Gastroesophageal sphincter (tissue), 4 donors: Measurements from ENCODE around the gene GPSM3. TPM values are rescaled to one million over a fixed set of nuclear protein-coding genes. Genes with fewer than 3 reads are reported as not detected.

Source experiments
- ATAC-seq: fragments of 150-250 bp; one replicate; pipeline ENCODE4 v1.9.1; 2016; ENCODE audit warnings: mild to moderate bottlenecking, moderate library complexity
- H3K27ac ChIP-seq, 4 donors: fragments of 200-600 bp; sonication (generic) in 3 of 4; 1 replicate in 3 of 4; 2 replicates in 1 of 4; pipeline ENCODE4 v1.5.1; 2016 to 2019
- H3K27me3 ChIP-seq: fragments of 200-600 bp; sonication (generic); one replicate; pipeline ENCODE4 v1.5.1; 2019
- H3K36me3 ChIP-seq, 2 donors: fragments of 200-600 bp; sonication (generic); one replicate each; pipeline ENCODE4 v1.5.1; 2019; ENCODE audit warnings: control low read depth in 1 of 2
- H3K4me1 ChIP-seq, 3 donors: fragments of 200-600 bp; sonication (generic); 1 replicate in 2 of 3; 2 replicates in 1 of 3; pipeline ENCODE4 v1.5.1; 2016 to 2019; ENCODE audit warnings: control low read depth in 2 of 3
- H3K4me3 ChIP-seq, 2 donors: fragments of 200-600 bp; sonication (generic); one replicate each; pipeline ENCODE4 v1.5.1; 2019; ENCODE audit warnings: mild to moderate bottlenecking in 1 of 2, moderate library complexity in 1 of 2
- H3K9me3 ChIP-seq, 3 donors: fragments of 200-600 bp; sonication (generic); one replicate each; pipeline ENCODE4 v1.5.1; 2017 to 2019; ENCODE audit warnings: control low read depth in 2 of 3
- CTCF ChIP-seq, 4 experiments: fragments of 200-600 bp in 2 of 4; fragments of 450-650 bp in 2 of 4; sonication (generic) in 1 of 4; IDR thresholded peaks; one replicate each; pipeline ENCODE4 v1.5.1; 2017 to 2019; ENCODE audit warnings: antibody characterized with exemption in 4 of 4, mild to moderate bottlenecking in 2 of 4, moderate library complexity in 2 of 4
- EP300 ChIP-seq: sonication (generic); formaldehyde crosslinking; IDR thresholded peaks from one replicate; pipeline ENCODE4 v1.6.1; 2017; ENCODE audit warnings: antibody characterized with exemption, mild to moderate bottlenecking
- POLR2A ChIP-seq, 2 donors: fragments of 450-650 bp; IDR thresholded peaks; one replicate each; pipeline ENCODE4 v1.6.1; 2017; ENCODE audit warnings: antibody characterized with exemption in 2 of 2, mild to moderate bottlenecking in 2 of 2, moderate library complexity in 1 of 2
- POLR2AphosphoS5 ChIP-seq: sonication (generic); formaldehyde crosslinking; IDR thresholded peaks from one replicate; pipeline ENCODE4 v1.6.1; 2017; ENCODE audit warnings: antibody characterized with exemption
- WGBS, 2 donors: methylation state at CpG; one replicate each; pipeline ENCODE4 v1.1.5; 2018; ENCODE audit warnings: low coverage in 1 of 2; 5-methylcytosine and 5-hydroxymethylcytosine counted together
- total RNA-seq, 4 donors: library from RNA; depleted of rRNA; stranded (reverse); fragments of >200 nt; gene quantifications; one replicate each; pipeline ENCODE4 v1.1.0, GENCODE V29; 2016

The GPSM3 gene
- total RNA-seq, 4 donors from 2014 or later, result 0.93 to 16.3 (median 9.0) TPM

GRCh38 chr6:32154514-32155161 lies 37.8 kb downstream of the GPSM3 start:
- WGBS, 2 donors, result 0 to 1% methylated on average over 9 to 11 of the region's 34 CpGs
- peak overlapping the region; percentile 65 to 68 for H3K4me3 ChIP-seq

GRCh38 chr6:32153564-32154513 lies 38.6 kb downstream of the GPSM3 start, which contains the start of gene PPT2:
PPT2 (plus strand) TSS chr6:32154141; CDS start chr6:32154595, 454 bp downstream.
- Histone ChIP-seq H3K4me1 (peaks cover 4 to 67% (median 24%) of the 10 kb centered on the region in 3 donors), H3K9me3 (no peaks in the 10 kb centered on the region), H3K4me3 (peak within 1 kb of the TSS; percentile 65 to 68), H3K36me3 (peaks cover 0 to 41% of the 10 kb centered on the region in 2 donors), H3K27me3 (no peaks in the 10 kb centered on the region), H3K27ac (peak within 1 kb of the TSS; percentile 77 to 95 (median 94))
- WGBS, 2 donors, result 0 to 1% methylated on average over 12 to 13 of the region's 52 CpGs
- ATAC-seq, result peak; percentile 91
- TF ChIP-seq POLR2AphosphoS5 (peak; percentile 63), POLR2A (IDR thresholded peaks at IDR 0.05) (peak; percentile 12 to 38), EP300 (no peak), CTCF (IDR thresholded peaks at IDR 0.05) (peak in 3 of 4 experiments; percentile 35 to 45 (median 45))

More at GRCh38 chr6:32154514-32155161, 37.8 kb downstream of the GPSM3 start:
- peak; percentile 63 for ATAC-seq
- no peaks in the 10 kb centered on the region for H3K27me3 ChIP-seq
- TF ChIP-seq CTCF (IDR thresholded peaks at IDR 0.05) (peak in 3 of 4 experiments; percentile 65 to 76 (median 73)), POLR2AphosphoS5 (no peak)
- H3K27ac ChIP-seq, result peak overlapping the region; percentile 77 to 95 (median 94)
- peaks cover 0 to 39% of the 10 kb centered on the region in 2 donors for H3K36me3 ChIP-seq
- H3K9me3 ChIP-seq, result no peaks in the 10 kb centered on the region
- H3K4me1 ChIP-seq, result peaks cover 4 to 63% (median 24%) of the 10 kb centered on the region in 3 donors

GRCh38 chr6:32152769-32153563 lies 39.5 kb downstream of the GPSM3 start:
- WGBS, 2 donors, result 12 to 26% methylated on average over 6 to 19 of the region's 35 CpGs
- peak overlapping the region; percentile 77 to 95 (median 94) for H3K27ac ChIP-seq
- H3K9me3 ChIP-seq, result no peaks in the 10 kb centered on the region
- H3K4me1 ChIP-seq, result peaks cover 4 to 67% (median 24%) of the 10 kb centered on the region in 3 donors
- H3K36me3 ChIP-seq, result peaks cover 0 to 41% of the 10 kb centered on the region in 2 donors
- peak overlapping the region; percentile 65 to 68 for H3K4me3 ChIP-seq
- TF ChIP-seq POLR2A (IDR thresholded peaks at IDR 0.05), result no peak
- H3K27me3 ChIP-seq, result no peaks in the 10 kb centered on the region
- ATAC-seq, result peak; percentile 23

- H3K4me1 ChIP-seq, result peaks cover 4 to 67% (median 24%) of the 10 kb centered on the region in 3 donors
- peak within 1 kb of the TSS; percentile 65 to 68 for H3K4me3 ChIP-seq
Measured at GRCh38 chr6:32151863-32152768, 40.3 kb downstream of the GPSM3 start, which contains the start of gene PRRT1. PRRT1 (minus strand) TSS chr6:32151939; CDS start chr6:32151827, 112 bp downstream.

More at GRCh38 chr6:32151863-32152768, 40.3 kb downstream of the GPSM3 start, which contains the start of gene PRRT1:
- no peaks in the 10 kb centered on the region for H3K27me3 ChIP-seq
- TF ChIP-seq CTCF (IDR thresholded peaks at IDR 0.05), result no peak
- TF ChIP-seq POLR2A (IDR thresholded peaks at IDR 0.05), result no peak
- TF ChIP-seq POLR2AphosphoS5, result no peak
- no peak for TF ChIP-seq EP300
- peaks cover 0 to 33% of the 10 kb centered on the region in 2 donors for H3K36me3 ChIP-seq
- peak within 1 kb of the TSS; percentile 77 to 95 (median 94) for H3K27ac ChIP-seq
- no peak for ATAC-seq
- 11 to 13% methylated on average over 7 of the region's 24 CpGs for WGBS, 2 donors
- no peaks in the 10 kb centered on the region for H3K9me3 ChIP-seq
